Activated CD4-positive, alpha-beta T cell treated with anti-CD3 and anti-CD28 coated beads for 36 hours (primary cell): ENCODE results near the gene WIF1. TPM values are rescaled to one million over a fixed set of nuclear protein-coding genes. Genes with fewer than 3 reads are reported as not detected.

Experiments
- ATAC-seq: fragments of 200-7000 bp; cut with Tn5 transposase; one replicate; pipeline ENCODE4 v1.10.0; 2021; ENCODE audit warnings: mild to moderate bottlenecking, moderate library complexity
- CTCF ChIA-PET: fragments of 350-600 bp; sonication (Branson Sonifier 250); formaldehyde crosslinking; loops from one replicate; lab custom pipeline; 2021; ENCODE audit warnings: antibody characterized with exemption; lab: Charles Lee
- POLR2A ChIA-PET: fragments of 350-600 bp; sonication (Branson Sonifier 250); formaldehyde crosslinking; loops from one replicate; lab custom pipeline; 2021; ENCODE audit warnings: antibody characterized with exemption, inconsistent platforms; lab: Charles Lee
- DNase-seq: peaks from one replicate; pipeline ENCODE4 v3.0.0-alpha.2; 2020
- H3K27ac Mint-ChIP-seq: one replicate; pipeline ENCODE4 v1.8.0; 2021; ENCODE audit warnings: mixed read lengths
- H3K27me3 Mint-ChIP-seq: one replicate; pipeline ENCODE4 v1.8.0; 2021; ENCODE audit warnings: mixed read lengths
- H3K36me3 Mint-ChIP-seq: one replicate; pipeline ENCODE4 v1.8.0; 2021; ENCODE audit warnings: low read depth, mixed read lengths
- H3K4me1 Mint-ChIP-seq: one replicate; pipeline ENCODE4 v1.8.0; 2021; ENCODE audit warnings: mixed read lengths
- H3K4me3 Mint-ChIP-seq: one replicate; pipeline ENCODE4 v1.8.0; 2021; ENCODE audit warnings: mild to moderate bottlenecking, moderate library complexity, mixed read lengths
- H3K9me3 Mint-ChIP-seq: one replicate; pipeline ENCODE4 v1.8.0; 2021; ENCODE audit warnings: low read depth, mixed read lengths
- intact Hi-C, 2 experiments: fragments of 100-400 bp; cut with DNase I in 1 of 2; cut with micrococcal nuclease in 1 of 2; formaldehyde crosslinking; loops; one replicate each; pipeline versions ENCODE4 v1.14.2 to v1.15.1; 2022 to 2024; cut with DNase I, micrococcal nuclease
- total RNA-seq, 2 experiments: library from RNA; stranded (reverse); gene quantifications; one replicate each; pipeline ENCODE4 v1.2.3, GENCODE V29; 2021

WIF1 gene
- total RNA-seq, 2 experiments from 2014 or later, result not detected

DNA sequence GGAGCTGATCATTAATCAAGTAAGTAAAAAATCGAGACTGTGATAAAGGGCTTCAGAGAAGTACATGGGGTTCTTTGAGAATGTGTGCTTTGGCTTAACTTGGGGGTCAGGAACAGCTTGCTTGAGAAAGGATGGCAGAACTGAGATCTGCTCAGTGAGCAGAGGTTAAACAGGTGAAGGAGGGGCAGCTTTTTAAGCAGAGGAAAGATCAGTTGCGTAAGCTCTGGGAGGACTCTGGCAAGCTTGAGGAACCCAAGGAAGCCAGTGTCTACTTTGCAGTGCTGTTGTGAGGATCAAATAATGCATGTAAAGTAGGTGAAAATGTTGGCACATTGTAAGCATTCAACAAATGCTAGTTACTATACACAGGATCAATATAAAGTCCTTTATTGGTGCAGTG lies 30.6 kb downstream of the WIF1 start:
- CTCF ChIA-PET, result no interaction called here
- POLR2A ChIA-PET, result no interaction called here
- intact Hi-C loops, result no loop called here
- no peak overlapping the region for H3K4me3 Mint-ChIP-seq
- no peaks in the 10 kb centered on the region for H3K36me3 Mint-ChIP-seq
- ATAC-seq (no peak), DNase-seq (no peak)
- peaks cover 19% of the 10 kb centered on the region for H3K27me3 Mint-ChIP-seq
- no peaks in the 10 kb centered on the region for H3K4me1 Mint-ChIP-seq
- no peak overlapping the region for H3K27ac Mint-ChIP-seq
- H3K9me3 Mint-ChIP-seq, result no peaks in the 10 kb centered on the region

DNA sequence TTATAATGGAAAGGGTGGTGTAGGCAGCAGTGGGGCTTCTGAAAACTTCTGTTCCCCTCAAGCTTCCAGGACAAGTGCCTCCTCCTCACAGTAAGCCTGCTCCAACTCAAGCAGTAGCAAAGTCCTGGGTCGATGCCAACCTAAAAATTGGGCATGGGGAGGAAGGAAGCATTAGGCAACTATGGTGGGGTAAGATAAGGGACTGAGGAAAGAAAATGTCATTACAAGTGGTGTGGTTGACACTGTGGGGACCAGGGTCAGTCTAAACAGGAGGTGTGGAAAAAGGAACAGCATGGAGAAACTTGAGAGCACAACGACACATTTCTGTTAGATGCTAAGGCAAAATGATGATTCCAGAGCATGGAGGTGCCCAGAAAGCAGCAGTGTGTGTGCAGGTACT lies 34.9 kb downstream of the WIF1 start:
- Mint-ChIP-seq H3K9me3 (no peaks in the 10 kb centered on the region), H3K4me3 (no peak overlapping the region)
- CTCF ChIA-PET, result no interaction called here

DNA sequence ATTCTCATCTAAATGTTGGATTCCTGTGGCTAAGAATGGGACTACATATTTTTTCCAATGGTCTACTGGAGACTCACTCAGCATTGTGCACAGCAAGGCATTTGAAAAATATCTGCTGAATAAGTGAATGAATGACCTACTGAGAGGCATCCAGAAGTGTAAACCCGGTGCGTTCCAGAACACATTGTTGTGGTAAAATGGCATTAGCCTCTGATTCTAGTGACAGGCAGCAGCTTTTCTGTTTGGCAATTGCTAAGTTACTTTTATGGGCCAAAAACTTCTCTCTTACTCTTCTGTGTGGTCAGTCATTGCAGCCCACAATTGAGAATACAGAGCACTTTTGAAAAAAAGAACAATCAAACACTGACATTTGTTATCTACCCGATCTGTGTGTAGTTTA lies 36.5 kb downstream of the WIF1 start:
- Mint-ChIP-seq H3K27ac (no peak overlapping the region), H3K36me3 (no peaks in the 10 kb centered on the region), H3K4me3 (no peak overlapping the region), H3K4me1 (no peaks in the 10 kb centered on the region), H3K27me3 (peaks cover 24% of the 10 kb centered on the region), H3K9me3 (no peaks in the 10 kb centered on the region)
- ChIA-PET CTCF (no interaction called here), POLR2A (no interaction called here)
- ATAC-seq (no peak), DNase-seq (no peak)
- intact Hi-C loops, result no loop called here

More for the DNA sequence above, 34.9 kb downstream of the WIF1 start:
- H3K4me1 Mint-ChIP-seq, result no peaks in the 10 kb centered on the region
- POLR2A ChIA-PET, result interaction anchor here (0.7 kb wide), 1 partner anchor 149 kb away, joined by 4 read pairs; no protein-coding TSS in a partner anchor
- H3K36me3 Mint-ChIP-seq, result no peaks in the 10 kb centered on the region
- intact Hi-C loops, result no loop called here
- ATAC-seq (no peak), DNase-seq (no peak)
- H3K27me3 Mint-ChIP-seq, result peaks cover 23% of the 10 kb centered on the region
- no peak overlapping the region for H3K27ac Mint-ChIP-seq

DNA sequence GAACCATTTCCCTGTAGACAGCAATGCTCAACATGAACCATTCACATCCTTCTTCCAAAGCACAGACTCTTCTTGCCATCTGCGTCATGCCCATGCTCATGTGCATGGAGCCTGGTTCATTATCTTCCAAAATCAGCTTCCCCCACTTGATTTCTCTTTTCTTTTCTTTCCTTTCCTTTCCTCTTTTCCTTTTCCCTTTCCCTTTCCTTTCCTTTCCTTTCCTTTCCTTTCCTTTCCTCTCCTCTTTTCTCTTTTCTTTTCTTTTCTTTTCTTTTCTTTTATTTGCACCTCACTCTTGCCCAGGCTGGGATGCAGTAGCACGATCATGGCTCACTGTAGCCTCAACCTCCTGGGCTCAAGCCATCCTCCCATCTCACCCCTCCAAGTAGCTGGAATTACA lies 37.5 kb downstream of the WIF1 start:
- Mint-ChIP-seq H3K9me3 (no peaks in the 10 kb centered on the region), H3K27me3 (peaks cover 24% of the 10 kb centered on the region), H3K27ac (no peak overlapping the region), H3K36me3 (no peaks in the 10 kb centered on the region), H3K4me3 (no peak overlapping the region), H3K4me1 (no peaks in the 10 kb centered on the region)
- no peak for ATAC-seq
- intact Hi-C loops, result no loop called here
- DNase-seq, result no peak
- CTCF ChIA-PET, result no interaction called here
- POLR2A ChIA-PET, result no interaction called here

DNA sequence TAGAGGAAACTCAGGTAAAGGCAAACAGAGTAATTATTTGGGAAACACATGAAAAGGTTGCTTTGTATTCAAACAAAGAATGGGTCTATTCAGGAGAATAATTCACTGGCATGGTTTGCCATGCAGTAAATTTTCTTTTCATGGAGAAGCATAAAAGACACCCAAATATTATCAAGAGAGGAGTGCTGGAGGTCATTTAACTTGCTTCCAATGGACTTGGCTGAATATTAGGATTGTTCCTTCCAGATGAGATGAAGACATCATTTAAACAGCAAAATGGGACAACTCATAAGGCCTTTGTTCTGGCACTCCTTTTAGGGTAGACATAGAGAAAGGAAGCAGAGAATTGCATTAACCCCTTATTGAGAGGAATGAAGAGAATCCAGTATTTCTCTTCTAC lies 38.7 kb downstream of the WIF1 start:
- intact Hi-C loops, result no loop called here
- DNase-seq (no peak), ATAC-seq (no peak)
- Mint-ChIP-seq H3K27me3 (peaks cover 29% of the 10 kb centered on the region), H3K9me3 (no peaks in the 10 kb centered on the region), H3K4me1 (no peaks in the 10 kb centered on the region), H3K4me3 (no peak overlapping the region), H3K27ac (no peak overlapping the region), H3K36me3 (no peaks in the 10 kb centered on the region)
- ChIA-PET CTCF (no interaction called here), POLR2A (no interaction called here)

DNA sequence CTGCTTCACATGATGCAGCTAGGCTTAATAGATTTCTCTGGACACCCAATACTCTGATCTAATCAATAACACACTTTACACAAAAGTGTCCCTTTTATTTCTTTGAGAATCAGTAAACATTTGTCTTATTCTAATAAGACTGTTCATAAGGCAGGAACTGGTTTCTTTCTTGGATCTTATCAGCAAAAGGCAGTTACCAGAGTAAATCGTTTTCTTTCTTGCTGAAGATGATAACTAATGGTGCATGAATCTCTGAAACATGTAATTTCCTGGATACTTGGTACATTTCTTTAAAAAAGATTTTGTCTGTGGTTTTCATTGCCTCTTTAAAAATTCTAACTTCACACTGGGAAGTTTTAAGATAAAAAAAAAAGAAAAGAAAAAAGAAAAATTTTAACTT lies 39.6 kb downstream of the WIF1 start:
- Mint-ChIP-seq H3K27me3 (peaks cover 26% of the 10 kb centered on the region), H3K9me3 (no peaks in the 10 kb centered on the region), H3K36me3 (no peaks in the 10 kb centered on the region), H3K4me3 (no peak overlapping the region), H3K4me1 (no peaks in the 10 kb centered on the region), H3K27ac (no peak overlapping the region)
- DNase-seq (no peak), ATAC-seq (no peak)
- POLR2A ChIA-PET, result no interaction called here
- CTCF ChIA-PET, result no interaction called here
- intact Hi-C loops, result no loop called here

DNA sequence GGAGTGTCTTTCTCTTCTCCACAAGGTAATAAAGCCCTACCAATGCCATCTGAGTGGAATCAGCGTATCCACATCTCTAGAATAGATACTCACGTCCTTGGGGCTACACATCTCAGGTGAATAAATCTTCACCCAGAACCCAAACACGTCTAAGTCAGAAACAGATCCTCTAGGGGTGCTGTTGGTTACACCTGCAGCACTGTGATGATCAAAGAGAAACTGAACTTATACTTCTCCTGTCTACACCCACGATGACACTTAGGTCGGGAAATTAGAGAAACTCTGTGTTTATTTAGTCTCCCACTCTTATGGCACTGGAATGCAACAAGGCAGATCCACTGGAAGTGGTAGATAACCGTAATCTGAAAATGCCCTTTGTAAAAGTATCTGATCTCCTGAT lies 46.2 kb downstream of the WIF1 start:
- ChIA-PET CTCF (no interaction called here), POLR2A (no interaction called here)
- Mint-ChIP-seq H3K27ac (no peak overlapping the region), H3K4me1 (no peaks in the 10 kb centered on the region), H3K27me3 (peaks cover 22% of the 10 kb centered on the region), H3K36me3 (no peaks in the 10 kb centered on the region), H3K4me3 (no peak overlapping the region), H3K9me3 (no peaks in the 10 kb centered on the region)
- DNase-seq, result no peak
- intact Hi-C loops, result no loop called here
- no peak for ATAC-seq

DNA sequence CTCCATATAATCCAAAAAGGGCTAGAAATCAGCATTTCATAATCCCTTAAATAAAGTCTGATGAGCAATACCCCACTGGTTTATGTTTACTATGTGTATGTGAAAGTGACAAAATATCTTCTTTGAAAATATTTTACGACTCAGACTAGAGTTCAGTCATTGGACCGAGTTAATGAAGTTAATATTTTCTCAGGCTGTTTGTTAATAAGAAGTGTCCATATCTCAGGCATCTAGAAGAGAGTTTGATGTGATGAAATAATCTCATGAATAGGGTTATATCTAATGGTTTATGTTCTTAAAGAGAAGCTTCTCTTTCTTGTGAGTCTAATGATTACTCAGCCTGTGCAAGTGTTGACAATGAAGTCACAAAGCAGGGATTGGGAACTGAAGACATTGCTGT lies 51.8 kb downstream of the WIF1 start:
- Mint-ChIP-seq H3K9me3 (no peaks in the 10 kb centered on the region), H3K4me1 (no peaks in the 10 kb centered on the region), H3K4me3 (no peak overlapping the region), H3K27ac (no peak overlapping the region), H3K27me3 (peaks cover 19% of the 10 kb centered on the region), H3K36me3 (no peaks in the 10 kb centered on the region)
- intact Hi-C loops, result no loop called here
- POLR2A ChIA-PET, result no interaction called here
- CTCF ChIA-PET, result interaction anchor here (0.5 to 1.4 kb wide), 2 partner anchors 163 to 920 kb away, joined by 3 to 6 read pairs; no protein-coding TSS in a partner anchor
- ATAC-seq, result no peak
- no peak for DNase-seq

DNA sequence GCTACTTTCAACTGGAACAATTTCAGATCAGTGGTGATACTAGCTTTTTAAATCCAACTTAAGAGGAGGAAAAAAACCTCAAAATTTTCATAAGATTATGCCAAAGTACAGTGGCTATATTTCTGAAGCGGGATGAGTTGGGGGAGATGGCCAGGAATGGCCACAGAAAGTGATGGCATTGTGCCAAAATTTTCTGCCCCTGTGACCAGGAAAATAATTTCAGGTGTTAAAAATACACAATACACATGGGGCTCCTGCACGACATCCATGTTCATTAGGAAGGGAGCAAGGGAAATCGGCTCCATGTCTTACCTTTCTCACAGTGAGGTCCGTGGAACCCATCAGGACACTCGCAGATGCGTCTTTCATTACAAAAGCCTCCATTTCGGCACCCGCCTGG lies 53.7 kb downstream of the WIF1 start:
- ChIA-PET CTCF (interaction anchor here (0.6 kb wide), 1 partner anchor 370 kb away, joined by 3 read pairs; no protein-coding TSS in a partner anchor), POLR2A (no interaction called here)
- Mint-ChIP-seq H3K9me3 (no peaks in the 10 kb centered on the region), H3K4me1 (no peaks in the 10 kb centered on the region), H3K36me3 (no peaks in the 10 kb centered on the region), H3K27ac (no peak overlapping the region), H3K27me3 (peaks cover 20% of the 10 kb centered on the region), H3K4me3 (no peak overlapping the region)
- ATAC-seq (no peak), DNase-seq (no peak)
- intact Hi-C loops, result no loop called here

DNA sequence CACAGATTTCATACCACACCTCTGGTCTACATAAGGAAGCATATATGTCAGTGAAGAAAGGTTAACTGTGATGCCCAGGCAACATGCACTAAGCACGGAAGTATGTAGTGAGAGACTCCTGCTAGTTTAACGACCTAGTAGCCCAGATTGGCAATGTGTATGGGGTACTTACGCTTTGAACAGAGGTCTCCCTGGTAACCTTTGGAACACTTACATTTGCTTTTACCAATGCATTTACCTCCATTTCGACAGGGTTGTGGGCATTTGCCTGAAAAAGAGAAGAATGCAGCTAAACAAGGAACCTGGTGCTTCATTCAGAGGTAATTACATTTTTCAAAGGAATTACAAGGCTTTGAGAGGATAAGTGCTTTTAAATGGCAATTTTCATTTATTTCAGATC lies 65.2 kb downstream of the WIF1 start:
- no peaks in the 10 kb centered on the region for H3K9me3 Mint-ChIP-seq
- ChIA-PET CTCF (interaction anchor here (1.1 kb wide), 1 partner anchor 9 kb away, joined by 3 read pairs; no protein-coding TSS in a partner anchor), POLR2A (no interaction called here)
- H3K4me1 Mint-ChIP-seq, result no peaks in the 10 kb centered on the region
- intact Hi-C loops, result no loop called here
- DNase-seq (no peak), ATAC-seq (no peak)
- no peaks in the 10 kb centered on the region for H3K36me3 Mint-ChIP-seq
- no peak overlapping the region for H3K4me3 Mint-ChIP-seq
- H3K27ac Mint-ChIP-seq, result no peak overlapping the region
- H3K27me3 Mint-ChIP-seq, result peaks cover 17% of the 10 kb centered on the region

DNA sequence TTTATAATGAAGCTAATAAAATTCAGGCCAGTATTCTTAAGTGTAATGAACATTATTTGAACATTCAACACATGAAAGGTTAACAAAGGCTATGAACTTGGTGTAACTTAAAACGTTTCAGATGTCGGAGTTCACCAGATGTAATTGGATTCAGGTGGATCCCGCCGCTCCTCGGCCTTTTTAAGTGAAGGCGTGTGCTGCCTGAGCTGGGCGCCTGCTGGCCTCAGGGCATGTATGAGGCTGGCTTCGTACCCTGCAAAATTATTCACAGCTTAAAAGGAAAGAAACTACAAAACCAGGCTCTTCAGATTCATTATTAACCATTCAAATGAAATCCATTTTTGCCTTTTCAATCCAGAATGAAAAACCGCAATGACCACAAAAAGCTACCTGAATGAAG lies 69.9 kb downstream of the WIF1 start:
- ChIA-PET CTCF (interaction anchor here (0.7 kb wide), 1 partner anchor 117 kb away, joined by 3 read pairs; no protein-coding TSS in a partner anchor), POLR2A (no interaction called here)
- no peaks in the 10 kb centered on the region for H3K4me1 Mint-ChIP-seq
- no peaks in the 10 kb centered on the region for H3K36me3 Mint-ChIP-seq
- H3K4me3 Mint-ChIP-seq, result no peak overlapping the region
- no peak overlapping the region for H3K27ac Mint-ChIP-seq
- intact Hi-C loops, result no loop called here
- DNase-seq, result no peak
- H3K27me3 Mint-ChIP-seq, result peaks cover 4% of the 10 kb centered on the region
- no peaks in the 10 kb centered on the region for H3K9me3 Mint-ChIP-seq
- no peak for ATAC-seq

DNA sequence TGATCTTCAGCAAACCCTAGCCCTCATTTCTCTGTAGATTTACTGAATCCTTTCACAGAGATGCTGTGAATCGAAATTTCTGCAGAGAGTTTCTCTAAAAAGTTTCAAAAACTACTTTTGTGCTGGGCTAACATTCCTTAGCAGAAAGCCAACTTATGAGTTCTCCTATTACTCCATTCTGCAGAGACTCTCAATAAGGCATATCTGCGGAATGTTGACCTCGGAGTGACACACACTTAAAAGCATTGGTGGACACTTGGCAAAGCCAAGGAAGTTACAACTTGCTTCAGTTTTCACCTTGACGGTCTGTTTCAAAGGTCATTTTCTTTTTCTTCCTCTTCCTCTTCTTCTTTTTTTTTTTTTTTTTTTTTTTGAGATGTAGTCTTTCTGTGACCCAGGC lies 75.8 kb downstream of the WIF1 start:
- Mint-ChIP-seq H3K36me3 (no peaks in the 10 kb centered on the region), H3K27me3 (peaks cover 6% of the 10 kb centered on the region), H3K4me1 (no peaks in the 10 kb centered on the region), H3K4me3 (no peak overlapping the region), H3K9me3 (no peaks in the 10 kb centered on the region), H3K27ac (no peak overlapping the region)
- ATAC-seq (no peak), DNase-seq (no peak)
- POLR2A ChIA-PET, result no interaction called here
- CTCF ChIA-PET, result no interaction called here
- intact Hi-C loops, result no loop called here

DNA sequence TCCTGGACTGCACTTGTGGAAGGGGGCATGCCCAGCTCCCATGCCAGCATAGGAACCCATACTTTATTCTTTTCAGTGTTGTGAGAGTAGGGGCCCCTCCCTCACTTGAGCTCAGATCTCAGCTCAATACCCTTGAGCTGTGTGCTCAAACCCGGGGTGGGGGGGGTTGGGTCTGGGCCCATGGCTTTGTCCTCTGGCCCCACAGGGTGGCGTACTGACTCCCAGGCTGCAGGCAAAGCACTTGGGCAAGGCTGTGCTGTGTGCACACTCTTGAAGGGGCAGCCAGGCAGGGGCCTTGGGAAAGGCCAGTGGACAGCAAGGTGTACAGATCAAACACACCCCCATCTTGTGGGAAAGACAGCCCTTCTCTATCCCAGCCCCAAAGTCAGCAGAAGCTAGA lies 81.8 kb downstream of the WIF1 start:
- no peaks in the 10 kb centered on the region for H3K4me1 Mint-ChIP-seq
- H3K4me3 Mint-ChIP-seq, result no peak overlapping the region
- peaks cover 4% of the 10 kb centered on the region for H3K9me3 Mint-ChIP-seq
- CTCF ChIA-PET, result interaction anchor here (0.6 kb wide), 1 partner anchor 28 kb away, joined by 3 read pairs; no protein-coding TSS in a partner anchor
- no peak overlapping the region for H3K27ac Mint-ChIP-seq
- POLR2A ChIA-PET, result no interaction called here
- ATAC-seq, result no peak
- intact Hi-C loops, result no loop called here
- H3K27me3 Mint-ChIP-seq, result peaks cover 11% of the 10 kb centered on the region
- no peak for DNase-seq
- no peaks in the 10 kb centered on the region for H3K36me3 Mint-ChIP-seq
